ENCODE results near the gene IQCN.
A peak's percentile ranks its signal among the peaks of the same experiment; 100 is the strongest.

IQCN gene

GRCh38 chr19:18208098-18208951 lies 65.9 kb downstream of the IQCN start:
- DNase-seq, result peak; percentile 32 to 59
